ENCODE data around the gene NBEAL2.

DNA sequence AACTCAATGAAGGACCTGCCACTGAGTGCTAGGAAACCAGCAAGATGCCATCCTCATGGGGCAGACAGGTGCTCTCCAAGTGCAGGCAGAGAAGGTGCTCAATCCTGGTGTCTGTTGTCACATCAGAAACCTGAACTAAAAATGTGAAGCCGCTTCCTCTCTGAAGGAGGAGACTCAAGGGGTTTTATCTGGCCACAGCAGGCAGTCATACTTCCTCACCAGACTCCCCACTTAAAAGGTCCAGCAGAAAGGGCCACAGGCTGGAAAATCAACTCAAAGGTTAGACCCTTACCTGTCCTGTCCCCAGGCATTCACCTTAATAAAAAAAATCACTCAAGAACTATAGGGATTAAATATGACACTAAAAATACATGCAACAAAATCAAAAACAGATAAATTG, 7.7 kb upstream of the NBEAL2 start:
- TF ChIP-seq TCF4 (CRISPR knock-in tag; IDR thresholded peaks at IDR 0.05; ENCODE audit: borderline replicate concordance) (no peak), TOX (CRISPR knock-in tag; IDR thresholded peaks at IDR 0.05; ENCODE audit: borderline replicate concordance) (no peak), ESRRG (CRISPR knock-in tag; IDR thresholded peaks at IDR 0.05) (no peak)
- TF ChIP-seq, protein P1, sequence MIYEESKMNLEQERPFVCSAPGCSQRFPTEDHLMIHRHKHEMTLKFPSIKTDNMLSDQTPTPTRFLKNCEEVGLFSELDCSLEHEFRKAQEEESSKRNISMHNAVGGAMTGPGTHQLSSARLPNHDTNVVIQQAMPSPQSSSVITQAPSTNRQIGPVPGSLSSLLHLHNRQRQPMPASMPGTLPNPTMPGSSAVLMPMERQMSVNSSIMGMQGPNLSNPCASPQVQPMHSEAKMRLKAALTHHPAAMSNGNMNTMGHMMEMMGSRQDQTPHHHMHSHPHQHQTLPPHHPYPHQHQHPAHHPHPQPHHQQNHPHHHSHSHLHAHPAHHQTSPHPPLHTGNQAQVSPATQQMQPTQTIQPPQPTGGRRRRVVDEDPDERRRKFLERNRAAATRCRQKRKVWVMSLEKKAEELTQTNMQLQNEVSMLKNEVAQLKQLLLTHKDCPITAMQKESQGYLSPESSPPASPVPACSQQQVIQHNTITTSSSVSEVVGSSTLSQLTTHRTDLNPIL (CRISPR knock-in tag; IDR thresholded peaks at IDR 0.05; ENCODE audit: low read depth): no peak
- TF ChIP-seq, protein P2, sequence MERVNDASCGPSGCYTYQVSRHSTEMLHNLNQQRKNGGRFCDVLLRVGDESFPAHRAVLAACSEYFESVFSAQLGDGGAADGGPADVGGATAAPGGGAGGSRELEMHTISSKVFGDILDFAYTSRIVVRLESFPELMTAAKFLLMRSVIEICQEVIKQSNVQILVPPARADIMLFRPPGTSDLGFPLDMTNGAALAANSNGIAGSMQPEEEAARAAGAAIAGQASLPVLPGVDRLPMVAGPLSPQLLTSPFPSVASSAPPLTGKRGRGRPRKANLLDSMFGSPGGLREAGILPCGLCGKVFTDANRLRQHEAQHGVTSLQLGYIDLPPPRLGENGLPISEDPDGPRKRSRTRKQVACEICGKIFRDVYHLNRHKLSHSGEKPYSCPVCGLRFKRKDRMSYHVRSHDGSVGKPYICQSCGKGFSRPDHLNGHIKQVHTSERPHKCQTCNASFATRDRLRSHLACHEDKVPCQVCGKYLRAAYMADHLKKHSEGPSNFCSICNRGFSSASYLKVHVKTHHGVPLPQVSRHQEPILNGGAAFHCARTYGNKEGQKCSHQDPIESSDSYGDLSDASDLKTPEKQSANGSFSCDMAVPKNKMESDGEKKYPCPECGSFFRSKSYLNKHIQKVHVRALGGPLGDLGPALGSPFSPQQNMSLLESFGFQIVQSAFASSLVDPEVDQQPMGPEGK (CRISPR knock-in tag; IDR thresholded peaks at IDR 0.05; ENCODE audit: borderline replicate concordance): no peak
